Activated naive CD8-positive, alpha-beta T cell treated with anti-CD3 and anti-CD28 coated beads, Interleukin-2, amount 50 U/mL, for 24 hours (primary cell): ENCODE measurements around the gene USP12.
"Not testable (repeated sequence)": the region's sequence is repeated elsewhere in the genome, so short reads cannot be mapped to it uniquely, and the experiment has no call there.

ENCODE experiments used
- ATAC-seq: fragments of 150-1000 bp; cut with Tn5 transposase; one replicate; pipeline ENCODE4 v1.10.0; 2021
- DNase-seq: peaks from one replicate; pipeline ENCODE4 v3.0.0; 2021
- H3K27ac Mint-ChIP-seq: one replicate; pipeline ENCODE4 v1.8.0; 2021; ENCODE audit warnings: mild to moderate bottlenecking, mixed read lengths
- H3K27me3 Mint-ChIP-seq: one replicate; pipeline ENCODE4 v1.8.0; 2021; ENCODE audit warnings: mixed read lengths
- H3K36me3 Mint-ChIP-seq: one replicate; pipeline ENCODE4 v1.8.0; 2021; ENCODE audit warnings: low read depth, mixed read lengths
- H3K4me1 Mint-ChIP-seq: one replicate; pipeline ENCODE4 v1.8.0; 2021; ENCODE audit warnings: mixed read lengths
- H3K4me3 Mint-ChIP-seq: one replicate; pipeline ENCODE4 v1.8.0; 2021; ENCODE audit warnings: mild to moderate bottlenecking, moderate library complexity, mixed read lengths
- H3K9me3 Mint-ChIP-seq: one replicate; pipeline ENCODE4 v1.8.0; 2021; ENCODE audit warnings: mixed read lengths

The USP12 gene

DNA sequence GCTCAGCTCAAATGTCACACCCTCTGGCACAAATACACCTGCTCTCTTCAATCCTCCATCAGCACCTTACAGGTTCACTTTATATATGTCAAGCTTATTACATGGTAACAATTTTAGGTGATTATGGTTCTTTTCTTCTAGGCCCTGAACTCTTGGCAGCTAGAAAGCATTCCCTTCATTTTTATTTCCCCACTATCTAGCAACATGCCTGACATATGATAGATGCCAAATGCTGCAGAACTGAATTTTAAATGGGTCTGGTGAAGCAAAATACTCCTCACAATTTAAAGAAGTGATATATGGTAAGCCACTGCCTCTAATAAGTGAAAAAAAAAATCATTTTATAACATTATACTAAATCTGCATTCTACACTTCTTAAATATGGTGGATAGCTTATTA, 95.2 kb downstream of the USP12 start:
- Mint-ChIP-seq H3K4me1 (peaks cover 11% of the 10 kb centered on the region), H3K27me3 (no peaks in the 10 kb centered on the region), H3K36me3 (peaks cover 54% of the 10 kb centered on the region), H3K27ac (no peak overlapping the region), H3K9me3 (no peaks in the 10 kb centered on the region), H3K4me3 (no peak overlapping the region)
- ATAC-seq = no peak
- no peak for DNase-seq

DNA sequence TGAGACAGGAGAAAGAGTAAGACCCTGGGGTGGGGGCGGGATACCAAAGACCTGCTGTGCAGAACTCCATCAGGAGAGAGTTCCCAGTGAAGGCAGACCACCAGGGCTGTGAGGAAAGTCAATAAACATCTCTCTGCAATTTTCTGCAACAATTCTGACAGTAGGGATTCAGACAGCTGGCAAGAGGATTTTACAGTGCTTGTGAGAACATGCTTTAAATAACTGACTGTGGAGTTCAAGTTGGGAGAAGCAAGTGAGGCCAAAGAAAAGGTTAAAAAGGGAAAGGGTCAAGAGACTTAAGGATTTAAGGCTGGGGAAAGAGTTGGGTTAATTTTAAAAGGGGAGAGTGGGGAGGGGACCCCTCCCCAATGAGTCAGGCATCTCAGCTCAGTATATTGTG, 98.4 kb downstream of the USP12 start:
- Mint-ChIP-seq H3K4me1 (peaks cover 5% of the 10 kb centered on the region), H3K27ac (no peak overlapping the region), H3K9me3 (no peaks in the 10 kb centered on the region), H3K27me3 (no peaks in the 10 kb centered on the region), H3K4me3 (no peak overlapping the region), H3K36me3 (peaks cover 50% of the 10 kb centered on the region)
- no peak for ATAC-seq
- DNase-seq = no peak

DNA sequence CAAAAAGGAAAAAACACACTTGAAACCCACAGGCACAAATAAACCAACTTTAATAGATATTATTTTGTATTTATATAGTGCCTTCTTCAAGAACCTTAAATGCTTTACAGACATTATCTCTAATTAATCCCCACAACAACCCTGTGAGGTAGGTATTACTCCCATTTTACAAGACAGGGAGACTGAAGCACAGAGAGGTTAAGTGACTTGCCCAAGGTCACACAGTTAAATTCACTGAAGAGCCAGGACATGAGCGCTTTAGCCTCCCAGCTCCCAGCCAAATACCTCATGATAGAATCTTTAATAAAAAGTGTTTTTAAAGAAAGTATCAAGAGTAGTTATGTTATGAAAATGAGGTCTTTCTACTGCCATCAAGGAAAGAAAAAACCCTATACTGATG, 105.5 kb downstream of the USP12 start:
- H3K4me3 Mint-ChIP-seq, H3K27ac Mint-ChIP-seq, H3K27me3 Mint-ChIP-seq, H3K9me3 Mint-ChIP-seq, ATAC-seq, DNase-seq: not testable (repeated sequence)
- Mint-ChIP-seq H3K4me1 (peaks cover 15% of the 10 kb centered on the region), H3K36me3 (peaks cover 43% of the 10 kb centered on the region)

DNA sequence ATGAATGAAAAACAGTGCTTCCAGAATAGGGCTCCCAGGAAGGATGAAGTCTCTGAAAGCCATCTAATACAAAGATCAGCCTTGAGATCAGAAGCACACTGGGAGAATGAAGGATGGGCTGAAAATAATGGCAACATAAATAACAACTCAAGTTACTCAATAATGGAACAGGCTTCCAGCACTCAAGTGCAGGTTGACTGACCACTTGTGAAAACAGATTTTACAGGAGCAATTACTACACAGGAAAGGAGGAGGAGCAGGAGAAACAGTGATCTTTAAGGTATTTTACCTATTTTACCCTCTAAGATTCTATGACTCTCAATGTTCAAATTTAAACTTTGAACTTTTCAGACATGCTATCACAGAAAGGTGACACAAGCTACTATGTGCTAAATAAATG, 106.0 kb downstream of the USP12 start:
- no peak for ATAC-seq
- Mint-ChIP-seq H3K9me3 (peaks cover 4% of the 10 kb centered on the region), H3K27me3 (no peaks in the 10 kb centered on the region), H3K27ac (no peak overlapping the region), H3K36me3 (peaks cover 43% of the 10 kb centered on the region), H3K4me1 (peaks cover 15% of the 10 kb centered on the region), H3K4me3 (no peak overlapping the region)
- no peak for DNase-seq

DNA sequence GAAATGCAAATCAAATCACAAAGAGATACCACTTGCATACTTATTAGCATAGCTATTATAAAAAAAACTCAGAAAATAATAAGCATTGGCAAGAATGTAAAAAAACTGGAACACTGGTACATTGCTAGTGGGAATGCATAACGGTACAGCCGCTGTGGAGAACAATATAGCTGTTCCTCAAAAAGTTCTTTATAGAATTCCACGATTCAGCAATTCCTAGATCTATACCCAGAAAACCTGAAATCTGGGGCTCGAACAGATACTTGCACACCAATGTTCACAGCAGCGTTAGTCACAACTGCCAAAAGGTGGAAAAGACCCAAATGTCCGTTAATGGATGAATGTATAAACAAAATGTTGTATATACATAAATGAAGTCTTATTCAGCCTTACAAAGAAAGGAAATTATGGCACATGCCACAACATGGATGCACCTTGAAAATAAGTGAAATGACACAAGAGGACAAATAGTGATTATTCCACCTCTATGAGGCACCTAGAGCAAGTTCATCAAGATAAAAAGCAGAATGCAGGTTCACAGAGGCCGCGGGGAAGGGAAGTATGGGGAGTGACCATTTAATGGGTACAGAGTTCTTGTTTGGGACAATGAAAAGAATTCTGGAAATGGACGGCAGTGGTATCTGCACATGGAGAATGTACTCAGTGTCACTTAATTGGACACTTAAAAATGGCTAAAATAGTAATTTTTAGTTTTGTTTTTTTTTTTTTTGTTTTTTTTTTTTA, 107.2 kb downstream of the USP12 start:
- Mint-ChIP-seq H3K27me3 (no peaks in the 10 kb centered on the region), H3K9me3 (peaks cover 4% of the 10 kb centered on the region), H3K4me3 (no peak overlapping the region), H3K36me3 (peaks cover 35% of the 10 kb centered on the region), H3K27ac (peak overlapping the region; percentile 68), H3K4me1 (peaks cover 15% of the 10 kb centered on the region)
- no peak for DNase-seq
- no peak for ATAC-seq

DNA sequence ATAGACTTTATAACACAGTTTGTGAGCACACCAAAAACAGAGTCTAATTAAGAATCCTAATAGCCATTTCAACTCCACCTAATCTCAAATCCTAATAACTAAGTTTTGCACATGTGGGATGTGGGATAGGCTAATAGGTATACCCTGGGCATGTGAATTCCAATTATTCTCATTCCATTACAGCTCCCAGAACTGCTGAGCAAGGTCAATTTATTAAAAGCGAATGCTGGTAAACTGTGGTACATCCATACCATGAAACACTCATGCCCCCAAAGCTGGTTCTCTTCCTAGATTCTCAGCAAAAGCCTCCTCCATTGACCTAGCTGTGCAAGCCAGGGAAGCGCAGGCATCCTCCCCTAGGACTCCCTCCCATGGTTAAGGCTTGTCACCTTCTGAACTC, 113.8 kb downstream of the USP12 start:
- no peak overlapping the region for H3K27ac Mint-ChIP-seq
- no peak overlapping the region for H3K4me3 Mint-ChIP-seq
- peaks cover 1% of the 10 kb centered on the region for H3K4me1 Mint-ChIP-seq
- H3K9me3 Mint-ChIP-seq = no peaks in the 10 kb centered on the region
- DNase-seq (no peak), ATAC-seq (no peak)
- H3K27me3 Mint-ChIP-seq = no peaks in the 10 kb centered on the region
- peaks cover 3% of the 10 kb centered on the region for H3K36me3 Mint-ChIP-seq

DNA sequence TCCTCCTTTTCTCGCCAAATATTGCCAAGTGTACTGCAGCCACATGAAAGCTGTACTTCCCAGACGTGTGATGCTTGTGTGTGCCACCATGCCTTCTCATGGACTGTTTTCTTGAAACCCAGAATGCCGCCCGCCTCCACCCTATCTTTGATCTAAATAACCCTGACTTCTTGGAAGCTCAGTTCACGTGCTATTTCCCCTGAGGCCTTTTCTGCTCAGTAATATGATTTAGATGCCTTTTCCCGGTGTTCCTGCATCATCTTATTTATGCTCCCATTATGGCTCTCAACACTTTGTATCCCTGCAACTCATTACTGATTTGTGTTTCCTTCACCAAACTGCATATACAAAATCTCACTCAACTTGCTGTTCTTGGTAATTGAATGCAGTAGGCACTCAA, 116.1 kb downstream of the USP12 start:
- Mint-ChIP-seq H3K36me3 (no peaks in the 10 kb centered on the region), H3K4me1 (peaks cover 1% of the 10 kb centered on the region), H3K27me3 (no peaks in the 10 kb centered on the region), H3K27ac (no peak overlapping the region), H3K4me3 (no peak overlapping the region), H3K9me3 (no peaks in the 10 kb centered on the region)
- no peak for ATAC-seq
- no peak for DNase-seq

DNA sequence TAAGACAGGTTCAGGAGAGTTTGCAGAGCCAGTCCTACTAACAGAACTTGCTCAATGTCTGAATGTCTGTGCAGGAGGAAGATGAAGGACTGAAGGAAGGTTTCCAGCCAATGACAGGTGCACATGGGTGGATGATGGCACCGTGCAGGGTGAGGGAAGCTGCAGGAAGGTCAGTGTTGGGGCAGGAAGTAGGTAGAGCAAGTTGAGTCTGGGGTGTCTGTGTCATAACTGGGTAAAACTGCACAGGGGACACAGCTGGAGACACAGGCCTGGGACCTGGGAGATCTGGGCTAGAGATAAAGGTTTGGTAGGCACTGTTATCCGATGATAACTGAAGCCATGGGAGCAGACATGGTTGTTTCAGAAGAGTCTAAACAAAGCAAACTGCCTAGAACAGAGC, 116.9 kb downstream of the USP12 start:
- Mint-ChIP-seq H3K4me3 (no peak overlapping the region), H3K36me3 (no peaks in the 10 kb centered on the region), H3K9me3 (no peaks in the 10 kb centered on the region), H3K27ac (no peak overlapping the region), H3K4me1 (peaks cover 1% of the 10 kb centered on the region), H3K27me3 (no peaks in the 10 kb centered on the region)
- DNase-seq (no peak), ATAC-seq (no peak)

DNA sequence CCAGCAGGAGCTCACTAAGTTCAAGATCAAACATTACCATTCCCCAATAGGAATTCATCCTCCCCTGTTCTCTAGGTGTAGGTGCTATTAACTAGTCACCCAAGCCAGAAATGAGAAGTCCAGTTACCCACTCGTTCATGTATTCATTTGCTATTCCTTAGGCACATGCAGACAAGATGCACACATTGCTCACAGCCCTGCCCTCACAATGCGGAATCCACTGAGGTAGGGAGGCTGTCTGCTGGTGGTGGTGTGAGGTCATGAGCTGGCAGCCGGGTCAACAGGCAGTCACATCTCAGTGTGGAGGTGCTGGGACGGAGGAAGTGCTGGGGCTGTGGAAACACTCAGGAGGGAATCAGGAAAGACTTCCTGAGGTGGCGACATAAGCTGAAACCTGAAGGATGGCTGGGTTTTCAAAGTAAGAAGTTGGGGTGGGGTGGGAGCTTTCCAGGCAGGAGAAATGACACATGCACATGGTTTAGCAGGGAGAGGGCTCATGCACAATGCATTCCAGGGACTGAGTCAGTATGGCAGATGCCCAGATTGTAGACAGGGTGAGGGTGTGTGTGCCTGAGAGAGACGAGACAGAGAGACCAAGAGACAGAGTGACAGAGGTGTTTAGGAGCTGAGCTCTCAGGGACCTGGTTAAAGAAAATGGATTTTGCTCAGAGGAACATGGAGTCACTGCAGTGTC, 117.6 kb downstream of the USP12 start:
- ATAC-seq (no peak), DNase-seq (no peak)
- Mint-ChIP-seq H3K4me3 (no peak overlapping the region), H3K4me1 (peaks cover 1% of the 10 kb centered on the region), H3K36me3 (no peaks in the 10 kb centered on the region), H3K27me3 (no peaks in the 10 kb centered on the region), H3K27ac (no peak overlapping the region), H3K9me3 (no peaks in the 10 kb centered on the region)

DNA sequence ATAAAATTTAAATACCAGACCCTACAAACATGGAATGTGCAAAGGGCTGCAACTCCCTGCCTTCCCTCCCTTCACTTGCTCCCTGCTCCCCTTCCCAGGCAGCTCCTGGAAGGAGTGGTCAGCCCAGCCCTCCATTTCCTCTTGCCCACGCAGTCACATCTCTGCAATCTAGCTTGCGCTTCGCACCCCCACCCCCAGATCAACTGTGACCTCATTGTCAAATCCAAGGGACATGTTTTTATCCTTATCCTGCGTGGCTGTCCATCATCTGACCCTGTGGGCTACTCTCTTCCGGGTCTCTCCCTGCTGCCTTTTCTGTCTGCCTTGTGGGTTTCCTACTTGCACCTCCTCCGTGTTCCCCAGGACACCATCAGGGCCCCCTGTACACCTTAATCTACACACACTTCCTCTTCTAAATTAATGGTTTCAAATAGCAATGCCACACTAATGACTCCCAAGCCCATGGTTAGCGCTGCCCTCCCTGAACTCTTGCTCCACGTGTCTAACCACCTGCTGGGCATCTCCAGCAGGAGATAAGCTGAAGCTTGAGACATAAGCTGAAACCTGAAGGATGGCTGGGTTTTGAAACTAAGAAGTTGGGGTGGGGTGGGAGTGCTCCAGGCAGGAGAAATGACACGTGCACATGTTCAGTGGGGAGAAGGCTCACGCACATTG, 118.3 kb downstream of the USP12 start:
- DNase-seq (no peak), ATAC-seq (no peak)
- Mint-ChIP-seq H3K9me3 (no peaks in the 10 kb centered on the region), H3K27ac (no peak overlapping the region), H3K4me1 (peaks cover 1% of the 10 kb centered on the region), H3K36me3 (no peaks in the 10 kb centered on the region), H3K4me3 (no peak overlapping the region), H3K27me3 (no peaks in the 10 kb centered on the region)

DNA sequence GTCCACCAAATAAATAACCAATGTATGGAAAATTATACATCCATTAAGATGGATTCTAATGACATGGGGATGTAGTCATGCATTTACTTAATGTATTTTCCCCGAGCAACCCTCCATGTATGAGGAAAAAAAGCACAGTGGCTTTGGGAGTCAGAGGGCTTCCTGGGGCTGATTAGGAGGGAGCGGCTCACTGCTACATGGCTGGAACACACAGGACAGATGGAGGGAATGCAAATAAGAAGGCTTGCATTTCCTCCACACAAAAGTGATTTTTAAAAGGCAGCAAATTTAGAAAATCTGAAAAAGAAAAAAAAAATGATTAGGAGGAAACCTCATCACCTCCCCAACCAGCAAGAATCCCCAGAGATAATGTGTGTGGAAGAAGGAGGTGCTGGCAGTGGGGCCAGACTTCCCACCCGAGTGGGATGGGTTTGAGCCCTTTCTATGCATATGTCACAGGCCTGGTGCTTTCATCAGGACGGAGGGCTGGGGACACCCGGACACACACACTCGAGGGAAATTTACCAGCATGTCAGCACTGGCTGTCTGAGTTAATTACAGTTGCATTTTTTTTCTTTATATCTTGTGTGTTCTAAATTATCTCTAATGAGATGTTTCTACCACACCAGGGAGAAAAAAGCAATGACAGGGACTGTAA, 118.9 kb downstream of the USP12 start:
- Mint-ChIP-seq H3K4me1 (peaks cover 1% of the 10 kb centered on the region), H3K9me3 (no peaks in the 10 kb centered on the region), H3K27ac (no peak overlapping the region), H3K36me3 (no peaks in the 10 kb centered on the region), H3K4me3 (no peak overlapping the region), H3K27me3 (no peaks in the 10 kb centered on the region)
- DNase-seq (no peak), ATAC-seq (no peak)

DNA sequence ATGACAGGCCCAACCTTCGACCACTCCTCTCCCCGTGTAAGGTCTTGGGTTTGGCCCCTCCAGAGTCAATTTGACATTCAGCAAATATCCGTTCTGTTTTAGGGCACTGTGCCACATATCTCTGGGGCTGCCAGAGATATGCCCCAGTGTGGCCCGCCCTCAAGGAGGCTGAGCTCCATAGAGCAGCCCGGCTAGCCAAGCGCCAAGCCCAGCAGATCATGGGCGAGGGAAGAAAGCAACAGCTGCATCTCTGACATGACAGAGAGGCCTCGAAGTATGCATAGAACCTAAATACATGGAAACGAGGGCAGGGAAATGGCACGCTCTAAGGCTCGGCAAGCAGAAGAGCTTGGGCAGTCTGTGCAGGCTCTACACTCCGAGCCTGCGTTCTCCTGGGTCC, 124.5 kb downstream of the USP12 start:
- H3K4me1 Mint-ChIP-seq = peaks cover 19% of the 10 kb centered on the region
- H3K9me3 Mint-ChIP-seq = no peaks in the 10 kb centered on the region
- no peak overlapping the region for H3K27ac Mint-ChIP-seq
- no peak for DNase-seq
- ATAC-seq = no peak
- no peak overlapping the region for H3K4me3 Mint-ChIP-seq
- no peaks in the 10 kb centered on the region for H3K36me3 Mint-ChIP-seq
- H3K27me3 Mint-ChIP-seq = no peaks in the 10 kb centered on the region

DNA sequence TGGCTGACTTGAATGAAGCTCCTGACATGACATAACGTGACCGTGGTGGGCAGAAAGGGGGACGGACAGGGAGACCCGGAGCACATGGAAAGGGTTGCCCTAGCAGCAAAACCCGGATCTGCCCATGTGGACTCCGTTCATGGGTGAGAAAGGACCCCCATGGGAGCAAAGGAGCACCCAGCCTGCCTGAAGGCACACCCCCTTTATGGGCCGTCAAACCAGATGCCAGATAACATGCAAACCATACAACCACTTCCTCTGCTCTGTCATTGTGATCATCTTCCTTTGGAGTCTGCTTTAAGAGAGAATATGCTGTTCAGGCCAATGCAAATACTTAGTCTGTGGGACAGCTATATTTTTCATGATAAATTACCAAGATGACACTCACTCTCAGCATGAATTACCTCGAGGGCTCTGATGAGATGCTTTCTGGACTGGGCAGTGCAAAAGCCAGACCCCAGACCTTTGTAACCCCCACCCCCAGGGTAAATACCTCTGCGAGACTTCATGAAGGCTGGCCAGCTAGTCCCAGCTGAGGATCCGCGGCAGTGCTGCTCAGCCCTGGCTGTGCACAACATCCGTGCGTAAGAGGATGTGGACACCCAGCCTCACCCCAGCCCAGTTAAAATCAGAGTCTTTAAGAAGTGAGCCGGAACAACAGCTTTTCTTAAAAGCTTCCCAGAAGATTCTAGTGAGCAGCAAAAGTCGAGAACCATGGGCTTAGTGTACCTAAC, 126.6 kb downstream of the USP12 start:
- ATAC-seq = peak; percentile 57
- Mint-ChIP-seq H3K4me1 (peaks cover 19% of the 10 kb centered on the region), H3K9me3 (no peaks in the 10 kb centered on the region), H3K27ac (peak overlapping the region; percentile 46), H3K4me3 (no peak overlapping the region), H3K27me3 (no peaks in the 10 kb centered on the region), H3K36me3 (no peaks in the 10 kb centered on the region)
- no peak for DNase-seq

DNA sequence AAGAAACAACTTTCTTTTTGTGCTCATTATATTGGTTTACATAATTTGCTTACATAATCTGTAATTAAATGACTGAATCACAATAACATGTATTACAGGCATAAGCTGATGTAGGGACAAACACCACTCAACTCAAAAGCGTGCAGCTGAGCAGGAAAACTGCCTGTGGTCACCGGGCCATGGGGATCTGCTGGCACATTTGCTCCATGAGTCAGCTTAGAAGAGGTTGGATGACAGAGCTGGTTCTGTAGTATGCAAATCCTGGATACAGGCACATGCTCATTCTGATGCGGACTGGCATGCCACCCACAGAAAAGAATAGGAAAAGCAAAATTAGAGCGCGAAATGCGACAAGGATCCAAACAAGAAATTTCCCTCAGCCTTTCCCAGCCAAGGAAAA, 128.6 kb downstream of the USP12 start:
- no peaks in the 10 kb centered on the region for H3K9me3 Mint-ChIP-seq
- no peaks in the 10 kb centered on the region for H3K36me3 Mint-ChIP-seq
- no peaks in the 10 kb centered on the region for H3K27me3 Mint-ChIP-seq
- H3K4me3 Mint-ChIP-seq = no peak overlapping the region
- DNase-seq = no peak
- peaks cover 19% of the 10 kb centered on the region for H3K4me1 Mint-ChIP-seq
- ATAC-seq = peak; percentile 34
- H3K27ac Mint-ChIP-seq = no peak overlapping the region
